Endodermal cell (in vitro differentiated cells): ENCODE results near the gene CROCC2. TPM values are rescaled to one million over a fixed set of nuclear protein-coding genes. Genes with fewer than 3 reads are reported as not detected.

Experiments used
- DNase-seq: peaks from one replicate; pipeline ENCODE4 v3.0.0-alpha.2; 2017
- H3K27ac ChIP-seq: 2 replicates; pipeline ENCODE4 v1.5.1; 2013; ENCODE audit warnings: mild to moderate bottlenecking, low read depth, low read length, moderate library complexity
- H3K27me3 ChIP-seq: 2 replicates; pipeline ENCODE4 v1.6.1; 2013; ENCODE audit warnings: mild to moderate bottlenecking, low read length, moderate library complexity; ENCODE audit not compliant: insufficient read depth, control insufficient read depth, poor library complexity, severe bottlenecking
- H3K36me3 ChIP-seq: 2 replicates; pipeline ENCODE4 v1.7.0; 2013; ENCODE audit warnings: mild to moderate bottlenecking, low read length, moderate library complexity; ENCODE audit not compliant: control insufficient read depth, insufficient read depth
- H3K4me1 ChIP-seq: one replicate; pipeline ENCODE4 v1.7.0; 2013; ENCODE audit warnings: low read length; ENCODE audit not compliant: control insufficient read depth, insufficient read depth
- H3K4me3 ChIP-seq: 2 replicates; pipeline ENCODE4 v1.5.1; 2013; ENCODE audit warnings: mild to moderate bottlenecking, low read length, moderate library complexity
- H3K9ac ChIP-seq: 2 replicates; pipeline ENCODE4 v1.6.1; 2013; ENCODE audit warnings: mild to moderate bottlenecking, low read length, moderate library complexity; ENCODE audit not compliant: poor library complexity, severe bottlenecking; ENCODE audit errors: extremely low read depth
- H3K9me3 ChIP-seq: 2 replicates; pipeline ENCODE4 v1.6.1; 2013; ENCODE audit warnings: mild to moderate bottlenecking, low read length, moderate library complexity; ENCODE audit not compliant: control insufficient read depth
- H3K27ac Mint-ChIP-seq: 2 replicates; pipeline ENCODE4 v1.8.0; 2020; ENCODE audit warnings: mixed read lengths
- H3K27me3 Mint-ChIP-seq: 2 replicates; pipeline ENCODE4 v1.8.0; 2021; ENCODE audit warnings: mild to moderate bottlenecking, mixed read lengths; ENCODE audit not compliant: insufficient read depth
- H3K36me3 Mint-ChIP-seq: 2 replicates; pipeline ENCODE4 v1.8.0; 2020; ENCODE audit warnings: low read depth, mixed read lengths
- H3K4me1 Mint-ChIP-seq: 2 replicates; pipeline ENCODE4 v1.8.0; 2020; ENCODE audit warnings: mixed read lengths
- H3K4me3 Mint-ChIP-seq: 2 replicates; pipeline ENCODE4 v1.8.0; 2020; ENCODE audit warnings: mild to moderate bottlenecking, moderate library complexity, mixed read lengths
- H3K9me3 Mint-ChIP-seq: 2 replicates; pipeline ENCODE4 v1.8.0; 2020; ENCODE audit warnings: mild to moderate bottlenecking, mixed read lengths
- CTCF ChIP-seq: fragments of 200-600 bp; sonication (generic); conservative IDR thresholded peaks from 2 replicates; pipeline ENCODE4 v1.5.0; 2021; ENCODE audit warnings: antibody characterized with exemption, mild to moderate bottlenecking
- WGBS, 2 experiments: methylation state at CpG; one replicate each; pipeline versions ENCODE4 v1.1.5 to v1.1.7; 2013; ENCODE audit warnings: missing lambda C conversion rate in 2 of 2, mixed read lengths in 1 of 2; ENCODE audit not compliant: insufficient coverage in 1 of 2, insufficient read length in 1 of 2; 5-methylcytosine and 5-hydroxymethylcytosine counted together
- total RNA-seq, 2 donors: library from RNA; stranded (reverse); fragmentation: NEBNext Ultra II Directional in 1 of 2; extraction: Animal tissue kit (Norgen Biotek cat#: 25700) in 1 of 2; gene quantifications; 2 replicates in 1 of 2; 3 replicates in 1 of 2; pipeline ENCODE4 v1.2.1, GENCODE V29; 2021

Gene CROCC2
- total RNA-seq, 2 donors from 2014 or later: not detected

GRCh38 chr2:240892356-240892755, 13.8 kb upstream of the CROCC2 start:
- Histone ChIP-seq H3K9ac (no peak overlapping the region), H3K27me3 (no peaks in the 10 kb centered on the region), H3K27ac (no peak overlapping the region), H3K9me3 (no peaks in the 10 kb centered on the region), H3K4me1 (no peaks in the 10 kb centered on the region), H3K4me3 (no peak overlapping the region), H3K36me3 (no peaks in the 10 kb centered on the region)
- Mint-ChIP-seq H3K27ac (no peak overlapping the region), H3K9me3 (no peaks in the 10 kb centered on the region), H3K27me3 (no peaks in the 10 kb centered on the region), H3K36me3 (no peaks in the 10 kb centered on the region), H3K4me1 (peaks cover 2% of the 10 kb centered on the region), H3K4me3 (no peak overlapping the region)
- no peak for TF ChIP-seq CTCF
- DNase-seq: no peak
- 94 to 95% methylated on average over 9 of the region's 9 CpGs for WGBS, 2 experiments

GRCh38 chr2:240892925-240893324, 13.2 kb upstream of the CROCC2 start:
- no peak overlapping the region for H3K27ac ChIP-seq
- H3K9me3 ChIP-seq: no peaks in the 10 kb centered on the region
- H3K27me3 ChIP-seq: no peaks in the 10 kb centered on the region
- Mint-ChIP-seq H3K36me3 (no peaks in the 10 kb centered on the region), H3K4me3 (no peak overlapping the region), H3K9me3 (no peaks in the 10 kb centered on the region), H3K27ac (no peak overlapping the region), H3K4me1 (peaks cover 2% of the 10 kb centered on the region), H3K27me3 (no peaks in the 10 kb centered on the region)
- no peak for TF ChIP-seq CTCF
- no peaks in the 10 kb centered on the region for H3K4me1 ChIP-seq
- H3K9ac ChIP-seq: no peak overlapping the region
- no peak overlapping the region for H3K4me3 ChIP-seq
- H3K36me3 ChIP-seq: no peaks in the 10 kb centered on the region
- no peak for DNase-seq
- 87 to 94% methylated on average over 5 to 12 of the region's 12 CpGs for WGBS, 2 experiments

- Histone ChIP-seq H3K36me3 (no peaks in the 10 kb centered on the region), H3K27me3 (no peaks in the 10 kb centered on the region), H3K4me1 (no peaks in the 10 kb centered on the region), H3K27ac (no peak overlapping the region), H3K4me3 (no peak overlapping the region), H3K9me3 (no peaks in the 10 kb centered on the region), H3K9ac (no peak overlapping the region)
- 88 to 91% methylated on average over 10 to 17 of the region's 17 CpGs for WGBS, 2 experiments
- no peaks in the 10 kb centered on the region for H3K36me3 Mint-ChIP-seq
- H3K27ac Mint-ChIP-seq: peak overlapping the region; percentile 77
- H3K27me3 Mint-ChIP-seq: no peaks in the 10 kb centered on the region
- H3K9me3 Mint-ChIP-seq: no peaks in the 10 kb centered on the region
- H3K4me1 Mint-ChIP-seq: peaks cover 2% of the 10 kb centered on the region
- DNase-seq: peak; percentile 90
- TF ChIP-seq CTCF: peak; percentile 44
- H3K4me3 Mint-ChIP-seq: no peak overlapping the region
These were observed 12.7 kb upstream of the CROCC2 start for GRCh38 chr2:240893363-240893844.
